ENCODE data around the gene RAB21.
"Not testable (repeated sequence)": the region's sequence is repeated elsewhere in the genome, so short reads cannot be mapped to it uniquely, and the experiment has no call there.

The RAB21 gene

DNA sequence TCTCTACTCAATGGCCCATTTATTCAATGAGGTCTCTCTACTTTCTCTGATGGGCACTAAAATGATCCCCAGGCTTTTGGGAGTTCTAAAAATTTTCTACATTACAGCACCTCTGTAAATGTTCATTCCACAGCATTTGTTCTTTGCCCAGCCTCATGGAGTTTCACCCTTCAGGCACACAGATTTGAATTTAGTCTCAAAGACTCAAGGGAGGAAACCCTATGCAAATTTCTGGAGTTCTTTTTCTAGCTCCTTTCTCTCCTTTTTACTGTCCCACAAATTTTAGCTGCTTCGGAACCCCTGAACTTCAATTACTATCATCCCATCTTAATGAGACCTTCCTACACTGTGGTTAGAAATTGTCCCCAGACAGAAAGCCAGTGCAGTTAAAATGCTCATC, 17.5 kb upstream of the RAB21 start:
- Mint-ChIP-seq H3K4me3 (no peak overlapping the region), H3K27ac (no peak overlapping the region)

DNA sequence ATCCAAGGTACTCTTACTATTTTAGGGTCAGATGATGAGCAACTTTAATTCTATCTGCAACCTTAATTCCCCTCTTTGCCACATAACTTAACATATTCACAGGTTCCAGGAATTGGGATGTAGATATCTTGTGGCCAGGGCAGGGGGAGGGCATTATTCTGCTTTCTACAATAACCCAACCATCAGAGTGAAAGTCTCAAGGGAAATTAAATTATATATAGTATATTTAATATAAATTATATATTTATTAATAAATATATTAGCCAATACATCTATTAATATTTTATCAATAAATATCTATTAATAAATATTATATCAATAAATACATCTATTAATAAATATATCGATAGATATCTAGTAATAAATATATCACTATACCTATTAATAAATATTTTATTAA, 11.7 kb upstream of the RAB21 start:
- Mint-ChIP-seq H3K36me3 (ENCODE audit: low read depth) (no peaks in the 10 kb centered on the region), H3K27me3 (peaks cover 5% of the 10 kb centered on the region), H3K27ac (no peak overlapping the region), H3K9me3 (no peaks in the 10 kb centered on the region), H3K4me3 (no peak overlapping the region), H3K4me1 (ENCODE audit: low read depth) (peaks cover 3% of the 10 kb centered on the region)
- no peak for DNase-seq

More for the DNA sequence above, 17.5 kb upstream of the RAB21 start:
- DNase-seq = no peak
- Mint-ChIP-seq H3K36me3 (ENCODE audit: low read depth) (no peaks in the 10 kb centered on the region), H3K9me3 (no peaks in the 10 kb centered on the region), H3K27me3 (no peaks in the 10 kb centered on the region), H3K4me1 (ENCODE audit: low read depth) (no peaks in the 10 kb centered on the region)

DNA sequence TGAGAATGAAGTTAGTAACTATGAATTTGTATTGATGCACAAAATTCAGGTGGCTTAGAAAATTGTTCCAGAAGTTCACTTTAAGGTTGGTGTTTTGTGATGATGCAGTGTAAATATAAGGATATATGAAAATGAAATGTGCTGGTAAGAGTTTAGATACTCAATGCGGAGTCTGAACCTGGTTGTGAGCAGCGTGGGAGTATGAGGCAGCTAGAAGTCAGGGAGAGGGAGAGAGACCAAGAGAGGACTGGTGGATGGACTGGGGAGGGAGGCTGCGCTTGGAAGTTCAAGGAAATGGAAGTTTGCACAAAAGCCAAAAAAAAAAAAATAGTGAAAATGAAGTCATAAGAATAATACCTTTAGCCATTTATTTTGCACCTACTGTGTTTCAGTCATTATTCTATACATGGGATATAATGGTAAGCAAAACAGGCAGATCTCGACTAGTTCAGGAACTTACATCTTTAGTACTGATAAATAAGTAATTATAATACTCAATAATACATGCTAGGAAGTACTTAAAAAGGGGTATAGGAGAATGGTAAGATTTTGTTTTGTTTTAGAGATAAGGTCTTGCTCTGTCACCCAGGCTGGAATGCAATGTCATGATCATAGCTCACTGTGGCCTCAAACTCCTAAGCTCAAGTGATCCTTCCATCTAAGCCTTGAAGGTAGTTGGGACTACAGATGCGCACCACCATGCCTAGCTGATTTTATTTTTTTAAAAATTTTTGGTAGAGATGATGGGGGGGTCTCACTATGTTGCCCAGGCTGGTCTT, 10.0 kb upstream of the RAB21 start:
- Mint-ChIP-seq H3K4me1 (ENCODE audit: low read depth) (peaks cover 3% of the 10 kb centered on the region), H3K9me3 (no peaks in the 10 kb centered on the region), H3K36me3 (ENCODE audit: low read depth) (no peaks in the 10 kb centered on the region), H3K27ac (no peak overlapping the region), H3K4me3 (no peak overlapping the region), H3K27me3 (peaks cover 10% of the 10 kb centered on the region)
- no peak for DNase-seq

DNA sequence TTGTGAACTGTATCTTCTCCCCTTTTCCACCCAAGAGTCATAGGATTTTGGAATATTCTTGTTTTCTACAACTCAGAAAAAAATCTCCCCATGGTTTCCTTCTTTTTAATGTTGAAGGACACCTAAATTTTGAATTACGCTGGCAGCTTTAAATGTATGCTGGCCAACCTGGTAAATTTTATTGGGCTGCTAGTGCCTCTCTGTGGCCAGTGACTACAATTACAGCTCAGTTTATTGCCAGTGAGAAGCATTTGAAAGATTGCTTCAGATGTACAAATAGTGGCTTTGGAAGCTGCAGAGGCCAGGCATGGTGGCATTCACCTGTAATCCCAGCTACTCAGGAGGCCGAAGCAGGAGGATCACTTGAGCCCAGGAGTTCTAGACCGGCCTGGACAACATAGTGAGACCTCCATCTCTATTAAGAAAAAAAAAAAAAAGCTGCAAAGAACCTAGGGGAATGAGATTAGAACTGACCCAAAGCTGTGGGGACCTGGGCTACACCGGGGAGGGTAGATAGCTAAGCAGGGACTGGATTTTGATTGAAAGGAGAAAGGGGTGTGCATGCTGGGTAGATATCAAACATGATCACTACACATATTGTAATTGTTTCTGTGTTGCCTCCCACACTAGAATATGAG, 7.6 kb upstream of the RAB21 start:
- no peaks in the 10 kb centered on the region for H3K9me3 Mint-ChIP-seq
- peak; percentile 39 for DNase-seq
- H3K27me3 Mint-ChIP-seq = peaks cover 10% of the 10 kb centered on the region
- no peaks in the 10 kb centered on the region for H3K36me3 Mint-ChIP-seq (ENCODE audit: low read depth)
- no peak overlapping the region for H3K27ac Mint-ChIP-seq
- H3K4me1 Mint-ChIP-seq (ENCODE audit: low read depth) = peaks cover 3% of the 10 kb centered on the region
- H3K4me3 Mint-ChIP-seq = no peak overlapping the region

DNA sequence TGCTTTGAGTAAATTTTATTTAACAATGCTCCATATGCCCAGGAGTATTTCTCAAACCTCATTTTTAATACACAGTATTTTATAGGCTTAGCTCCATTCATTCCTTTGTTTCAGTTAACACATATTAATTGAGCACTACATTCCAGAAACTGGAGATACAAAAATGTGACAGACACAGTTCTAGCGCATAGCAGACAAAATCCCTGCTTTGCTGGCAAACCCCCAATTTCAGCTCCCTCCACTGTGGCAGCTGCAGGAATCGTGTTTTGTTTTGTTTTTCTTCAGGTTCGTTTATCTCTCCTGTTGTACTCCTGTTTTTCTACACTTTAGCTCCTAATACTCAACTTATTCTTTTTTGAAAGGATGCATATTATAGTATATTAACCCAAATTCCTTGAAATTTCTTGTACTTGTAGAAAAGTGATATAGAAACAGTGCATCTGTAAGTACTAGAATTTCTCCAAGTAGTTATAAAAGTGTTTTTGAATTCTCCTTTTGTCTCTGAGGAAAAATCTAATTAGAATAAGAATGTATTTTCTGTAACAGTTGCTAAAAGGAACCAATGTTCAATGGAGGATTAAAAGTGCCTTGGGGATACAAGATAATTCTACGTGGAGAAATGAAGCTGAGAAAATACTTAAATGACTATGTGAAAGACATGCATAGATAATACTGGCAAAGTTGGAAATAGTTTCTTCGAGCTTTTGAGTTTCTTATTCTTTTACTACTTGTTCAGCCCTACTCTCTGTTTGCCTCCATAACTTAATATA, 6.4 kb upstream of the RAB21 start:
- no peak overlapping the region for H3K27ac Mint-ChIP-seq
- H3K27me3 Mint-ChIP-seq = peaks cover 14% of the 10 kb centered on the region
- H3K4me1 Mint-ChIP-seq (ENCODE audit: low read depth) = peaks cover 3% of the 10 kb centered on the region
- no peaks in the 10 kb centered on the region for H3K36me3 Mint-ChIP-seq (ENCODE audit: low read depth)
- DNase-seq = no peak
- no peak overlapping the region for H3K4me3 Mint-ChIP-seq
- no peaks in the 10 kb centered on the region for H3K9me3 Mint-ChIP-seq

DNA sequence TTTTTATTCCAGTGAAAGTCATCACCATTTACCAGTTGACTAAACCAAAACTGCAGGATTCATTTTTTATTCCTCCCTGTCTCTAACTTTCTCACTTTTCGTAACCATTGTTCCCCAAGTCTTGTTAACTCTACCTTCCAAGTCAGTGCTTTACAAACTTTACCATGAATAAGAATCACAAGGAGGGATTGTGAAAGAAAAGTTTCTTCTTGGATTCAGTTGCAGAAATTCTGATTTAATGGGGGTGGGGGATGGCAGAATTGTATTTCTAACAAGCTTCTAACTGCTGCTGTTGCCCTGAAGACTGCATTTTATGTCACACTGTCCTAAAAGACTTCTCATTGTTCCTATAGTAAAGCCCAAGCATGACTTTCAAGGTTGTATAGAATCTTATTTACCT, 5.0 kb upstream of the RAB21 start:
- Mint-ChIP-seq H3K4me1 (ENCODE audit: low read depth) (peaks cover 11% of the 10 kb centered on the region), H3K9me3 (no peaks in the 10 kb centered on the region), H3K4me3 (no peak overlapping the region), H3K36me3 (ENCODE audit: low read depth) (no peaks in the 10 kb centered on the region), H3K27ac (no peak overlapping the region), H3K27me3 (peaks cover 14% of the 10 kb centered on the region)
- DNase-seq = no peak

DNA sequence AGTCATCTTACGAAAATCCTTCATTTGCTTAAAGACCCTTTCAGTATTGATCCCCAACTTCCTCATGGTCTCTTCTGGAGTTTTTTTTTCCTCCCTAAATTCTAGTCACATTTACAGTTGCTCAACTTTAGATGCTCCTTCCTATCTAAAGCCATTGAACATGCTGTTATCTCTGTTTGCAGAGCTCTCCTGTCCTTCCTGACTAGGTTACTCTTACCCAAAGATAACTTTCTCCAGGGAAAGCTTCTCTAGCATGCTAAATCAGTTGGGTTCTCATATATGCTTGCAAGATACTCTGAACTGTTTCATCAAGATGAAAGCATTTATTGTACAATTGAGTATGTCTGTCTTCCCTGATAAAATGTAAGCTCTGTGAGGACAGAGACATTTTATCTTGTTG, 1.8 kb upstream of the RAB21 start:
- Mint-ChIP-seq H3K4me3 (no peak overlapping the region), H3K9me3 (no peaks in the 10 kb centered on the region), H3K27me3 (peaks cover 9% of the 10 kb centered on the region), H3K4me1 (ENCODE audit: low read depth) (peaks cover 26% of the 10 kb centered on the region), H3K27ac (no peak overlapping the region), H3K36me3 (ENCODE audit: low read depth) (peaks cover 29% of the 10 kb centered on the region)
- DNase-seq = no peak

DNA sequence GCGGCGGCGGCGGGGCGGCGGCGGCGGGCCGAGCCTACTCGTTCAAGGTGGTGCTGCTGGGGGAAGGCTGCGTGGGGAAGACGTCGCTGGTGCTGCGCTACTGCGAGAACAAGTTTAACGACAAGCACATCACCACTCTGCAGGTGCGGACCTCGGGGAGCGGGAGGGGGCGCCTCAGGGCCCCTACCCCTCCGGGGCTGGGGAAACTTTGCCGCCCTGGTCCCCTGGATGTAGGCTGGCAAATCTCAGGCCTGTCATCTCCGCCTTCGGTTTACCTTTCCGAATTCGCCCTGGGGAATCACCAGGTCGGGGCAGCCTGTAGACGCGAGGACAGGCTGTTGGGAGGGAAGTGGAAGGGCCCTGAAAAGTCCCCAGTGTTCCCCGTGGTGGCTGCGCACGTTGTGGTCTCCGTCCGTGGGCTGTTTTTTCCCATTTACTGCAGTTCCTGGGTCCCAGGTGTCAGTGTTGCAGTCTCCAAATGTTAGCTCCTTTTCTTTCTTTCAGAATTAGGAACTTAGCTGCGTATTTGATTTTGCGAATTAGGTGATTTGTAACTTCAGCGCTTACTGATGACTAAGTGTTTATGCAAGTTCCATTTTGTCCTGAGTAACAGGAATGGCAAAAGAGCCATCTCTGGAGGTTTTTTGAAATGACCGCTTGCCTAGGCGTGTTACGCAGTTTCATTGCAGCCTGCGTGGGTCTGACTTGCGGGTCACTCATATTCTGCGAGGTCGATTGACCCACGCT, 656 bp downstream of the RAB21 start:
- DNase-seq = peak; percentile 79

DNA sequence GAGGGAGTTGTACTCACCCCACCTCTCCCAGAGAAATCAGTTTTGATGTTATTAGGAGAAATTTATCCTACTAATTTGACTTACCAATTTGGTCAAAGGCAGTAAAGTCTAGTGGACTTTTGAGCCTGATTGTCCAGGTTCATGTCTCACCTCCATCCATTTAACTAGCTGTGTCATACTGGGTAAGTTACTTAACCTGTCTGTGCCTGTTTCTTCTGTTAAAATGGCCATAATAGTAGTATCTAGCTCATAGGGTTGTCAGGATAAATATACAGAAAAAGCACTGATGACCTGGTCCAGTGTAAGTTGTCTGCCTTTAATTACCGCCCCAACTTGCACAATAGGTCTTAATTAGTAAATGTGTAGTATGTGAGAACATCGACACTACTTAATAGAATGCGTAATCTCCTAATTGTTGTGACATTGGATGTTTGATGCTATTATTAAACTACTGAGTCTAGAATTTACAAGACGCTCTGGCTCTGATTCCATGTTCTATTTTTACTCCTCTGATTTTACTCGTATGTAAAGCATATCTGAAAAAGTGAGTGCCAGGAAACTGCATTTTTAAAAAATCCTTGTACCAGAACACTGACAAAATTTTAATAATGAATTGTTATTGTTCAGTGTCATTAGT, 1.5 kb downstream of the RAB21 start:
- Mint-ChIP-seq H3K4me1 (ENCODE audit: low read depth) (peaks cover 51% of the 10 kb centered on the region), H3K9me3 (peaks cover 23% of the 10 kb centered on the region), H3K27me3 (peaks cover 3% of the 10 kb centered on the region), H3K36me3 (ENCODE audit: low read depth) (peaks cover 62% of the 10 kb centered on the region), H3K4me3 (peak overlapping the region; percentile 93), H3K27ac (peak overlapping the region; percentile 97)
- DNase-seq = no peak

More for the DNA sequence above, 656 bp downstream of the RAB21 start:
- Mint-ChIP-seq H3K27ac (peak overlapping the region; percentile 97), H3K36me3 (ENCODE audit: low read depth) (peaks cover 53% of the 10 kb centered on the region), H3K27me3 (peaks cover 3% of the 10 kb centered on the region), H3K4me3 (peak overlapping the region; percentile 93), H3K4me1 (ENCODE audit: low read depth) (peaks cover 44% of the 10 kb centered on the region), H3K9me3 (peaks cover 16% of the 10 kb centered on the region)

DNA sequence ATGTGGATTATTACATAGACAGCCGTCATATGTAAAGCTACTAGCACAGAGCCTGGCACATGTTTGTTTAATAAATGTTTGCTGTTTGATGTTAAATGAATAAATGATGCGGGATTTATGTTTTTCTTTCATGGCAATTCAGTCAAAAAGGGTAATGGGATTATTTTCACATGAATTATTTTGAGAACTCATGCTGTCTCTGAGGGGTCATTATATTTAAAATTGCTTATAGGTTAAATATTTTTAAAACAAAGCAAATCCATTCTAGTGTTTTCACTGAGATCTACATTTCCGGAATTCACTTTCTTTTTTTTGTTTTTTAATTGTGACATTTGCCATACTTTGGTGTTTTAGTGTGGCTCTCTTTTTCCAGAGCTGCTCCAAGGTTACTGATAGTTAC, 5.3 kb downstream of the RAB21 start:
- Mint-ChIP-seq H3K27ac (no peak overlapping the region), H3K27me3 (no peaks in the 10 kb centered on the region), H3K9me3 (peaks cover 26% of the 10 kb centered on the region), H3K4me3 (no peak overlapping the region), H3K4me1 (ENCODE audit: low read depth) (peaks cover 63% of the 10 kb centered on the region), H3K36me3 (ENCODE audit: low read depth) (peaks cover 88% of the 10 kb centered on the region)
- no peak for DNase-seq

DNA sequence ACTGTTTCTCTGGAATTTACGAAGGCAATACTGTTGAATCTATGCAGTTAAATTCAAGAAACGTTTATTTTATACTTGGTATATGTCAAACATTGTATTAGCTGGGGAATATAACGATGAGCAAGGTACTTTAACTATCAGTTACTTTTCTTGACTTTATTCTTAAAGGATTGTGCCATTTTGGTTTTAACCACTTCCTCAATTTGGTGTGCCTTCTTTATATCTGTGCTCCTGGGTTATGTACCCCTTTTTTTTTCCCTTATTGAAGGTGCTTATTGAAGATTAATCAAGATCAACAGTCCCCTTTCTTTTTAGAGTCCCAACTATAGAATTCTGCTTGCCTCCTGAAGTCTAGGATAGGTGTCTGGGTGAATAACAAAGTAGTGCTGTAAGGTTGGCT, 5.8 kb downstream of the RAB21 start:
- peaks cover 69% of the 10 kb centered on the region for H3K4me1 Mint-ChIP-seq (ENCODE audit: low read depth)
- H3K9me3 Mint-ChIP-seq = peaks cover 26% of the 10 kb centered on the region
- peaks cover 88% of the 10 kb centered on the region for H3K36me3 Mint-ChIP-seq (ENCODE audit: low read depth)
- H3K27me3 Mint-ChIP-seq = no peaks in the 10 kb centered on the region
- no peak for DNase-seq
- no peak overlapping the region for H3K4me3 Mint-ChIP-seq
- no peak overlapping the region for H3K27ac Mint-ChIP-seq

DNA sequence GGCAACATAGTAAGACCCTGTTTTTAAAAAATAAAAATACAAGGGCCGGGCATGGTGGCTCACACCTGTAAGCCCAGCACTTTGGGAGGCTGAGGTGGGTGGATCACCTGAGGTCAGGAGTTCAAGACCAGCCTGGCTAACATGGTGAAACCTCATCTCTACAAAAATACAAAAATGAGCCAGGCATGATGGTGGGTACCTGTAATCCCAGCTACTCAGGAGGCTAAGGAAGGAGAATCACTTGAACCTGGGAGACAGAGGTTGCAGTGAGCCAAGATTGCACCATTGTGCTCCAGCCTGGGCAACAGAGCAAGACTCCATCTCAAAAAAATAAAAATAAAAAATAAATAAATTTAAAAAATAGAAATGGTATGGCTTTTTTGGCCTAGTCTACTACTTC, 6.7 kb downstream of the RAB21 start:
- H3K9me3 Mint-ChIP-seq = peaks cover 26% of the 10 kb centered on the region
- H3K27me3 Mint-ChIP-seq, DNase-seq, H3K27ac Mint-ChIP-seq, H3K4me3 Mint-ChIP-seq: not testable (repeated sequence)
- H3K4me1 Mint-ChIP-seq (ENCODE audit: low read depth) = peaks cover 72% of the 10 kb centered on the region
- H3K36me3 Mint-ChIP-seq (ENCODE audit: low read depth) = peaks cover 81% of the 10 kb centered on the region

DNA sequence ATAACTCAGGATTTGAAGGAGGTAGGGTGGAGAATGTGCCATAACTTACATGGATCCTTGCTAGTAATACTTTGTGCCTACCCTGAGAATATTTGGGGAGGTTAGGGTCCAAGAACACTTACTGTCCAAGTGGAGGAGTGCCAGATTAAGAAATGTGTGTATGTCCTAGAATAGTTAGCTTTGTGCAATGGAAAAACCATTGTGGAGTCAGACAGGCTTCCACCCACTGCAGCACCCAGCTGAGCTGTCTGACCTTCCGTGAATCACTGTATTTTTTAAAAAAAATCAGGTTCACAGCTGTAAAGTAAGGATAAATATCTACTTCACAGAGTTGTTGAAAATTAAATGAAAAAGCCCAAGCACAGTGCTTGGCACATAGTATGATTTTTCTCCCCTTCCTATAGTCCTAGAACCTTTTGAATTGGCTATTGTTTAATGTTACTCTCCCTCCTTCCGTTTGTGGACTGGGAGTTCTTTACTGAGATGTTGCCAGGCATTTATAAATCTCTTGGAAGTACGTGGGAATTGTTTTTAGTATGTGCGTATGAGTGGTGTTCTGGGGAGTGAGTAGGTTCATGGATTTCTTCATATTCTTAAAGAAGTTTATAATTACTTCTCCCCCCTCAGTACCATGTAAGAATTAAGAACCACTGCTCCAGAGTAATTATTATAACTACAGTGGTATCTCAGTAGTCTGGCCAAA, 9.2 kb downstream of the RAB21 start:
- H3K36me3 Mint-ChIP-seq (ENCODE audit: low read depth) = peaks cover 67% of the 10 kb centered on the region
- no peaks in the 10 kb centered on the region for H3K27me3 Mint-ChIP-seq
- peak overlapping the region; percentile 31 for H3K27ac Mint-ChIP-seq
- peaks cover 75% of the 10 kb centered on the region for H3K4me1 Mint-ChIP-seq (ENCODE audit: low read depth)
- H3K9me3 Mint-ChIP-seq = peaks cover 23% of the 10 kb centered on the region
- no peak overlapping the region for H3K4me3 Mint-ChIP-seq
- DNase-seq = no peak
